Kidney glomerular epithelial cell (primary cell): Measurements from ENCODE around the gene OVCH2.
A peak's percentile ranks its signal among the peaks of the same experiment; 100 is the strongest.
"Not testable (repeated sequence)": the region's sequence is repeated elsewhere in the genome, so short reads cannot be mapped to it uniquely, and the experiment has no call there.

Source experiments
- DNase-seq: peaks from one replicate; lab custom pipeline; 2025; lab: John Stamatoyannopoulos, UW

Gene OVCH2

GRCh38 chr11:7671347-7672215, 34.7 kb downstream of the OVCH2 start:
- DNase-seq = no peak

GRCh38 chr11:7670641-7671040, 35.6 kb downstream of the OVCH2 start:
- DNase-seq = no peak

- DNase-seq = peak; percentile 15
Measured at GRCh38 chr11:7668911-7669310, 37.4 kb downstream of the OVCH2 start.

- DNase-seq = no peak
Measured at GRCh38 chr11:7668464-7668863, 37.8 kb downstream of the OVCH2 start.

- peak; percentile 64 for DNase-seq
Measured at GRCh38 chr11:7667460-7667859, 38.8 kb downstream of the OVCH2 start.

- no peak for DNase-seq
Measured at GRCh38 chr11:7666292-7666866, 39.9 kb downstream of the OVCH2 start.

- peak; percentile 66 for DNase-seq
Measured at GRCh38 chr11:7665473-7666291, 40.6 kb downstream of the OVCH2 start.

- no peak for DNase-seq
Measured at GRCh38 chr11:7664867-7665266, 41.4 kb downstream of the OVCH2 start.

GRCh38 chr11:7663531-7663930, 42.7 kb downstream of the OVCH2 start:
- DNase-seq = not testable (repeated sequence)

GRCh38 chr11:7657306-7658025, 48.8 kb downstream of the OVCH2 start:
- peak; percentile 46 for DNase-seq

- DNase-seq = no peak
Measured at GRCh38 chr11:7656704-7657103, 49.6 kb downstream of the OVCH2 start.

GRCh38 chr11:7655253-7656217, 50.7 kb downstream of the OVCH2 start:
- DNase-seq = no peak

GRCh38 chr11:7654195-7654705, 52.0 kb downstream of the OVCH2 start:
- no peak for DNase-seq

- no peak for DNase-seq
Measured at GRCh38 chr11:7651700-7652099, 54.6 kb downstream of the OVCH2 start.

- no peak for DNase-seq
Measured at GRCh38 chr11:7651140-7651551, 55.1 kb downstream of the OVCH2 start.

- DNase-seq = no peak
Measured at GRCh38 chr11:7648264-7648663, 58.0 kb downstream of the OVCH2 start.

- no peak for DNase-seq
Measured at GRCh38 chr11:7646866-7647265, 59.4 kb downstream of the OVCH2 start.

GRCh38 chr11:7645206-7645605, 61.1 kb downstream of the OVCH2 start:
- no peak for DNase-seq

- no peak for DNase-seq
Measured at GRCh38 chr11:7643314-7643713, 63.0 kb downstream of the OVCH2 start.

- no peak for DNase-seq
Measured at GRCh38 chr11:7642747-7643146, 63.5 kb downstream of the OVCH2 start.

GRCh38 chr11:7640816-7641215, 65.5 kb downstream of the OVCH2 start:
- no peak for DNase-seq
